Caco-2 (cell line): ENCODE results near the gene IZUMO4. TPM values are rescaled to one million over a fixed set of nuclear protein-coding genes. Genes with fewer than 3 reads are reported as not detected.

Experiments
- BruUV-seq: library from RNA; stranded (reverse); fragments of 400-500 nt; replicated peaks from 2 replicates; lab custom pipeline; 2021; lab: Mats Ljungman, UMichigan
- CTCF ChIA-PET: fragments of 300-600 bp; sonication (Branson Sonifier 250); formaldehyde crosslinking; loops from one replicate; lab custom pipeline; 2022; ENCODE audit warnings: antibody characterized with exemption; lab: Charles Lee
- POLR2A ChIA-PET: fragments of 300-600 bp; sonication (Branson Sonifier 250); formaldehyde crosslinking; loops from one replicate; lab custom pipeline; 2022; ENCODE audit warnings: antibody characterized with exemption; lab: Charles Lee
- DNase-seq, 2 experiments: peaks; one replicate each; pipeline versions ENCODE4 v3.0.0 to v3.0.0-alpha.2; 2020 to 2022
- H3K27me3 ChIP-seq: replicated peaks from 2 replicates; pipeline ENCODE4 v1.6.0; 2011; ENCODE audit warnings: low read length; ENCODE audit not compliant: control insufficient read depth, insufficient read depth
- H3K36me3 ChIP-seq: 2 replicates; pipeline ENCODE4 v1.5.1; 2011; ENCODE audit warnings: low read length; ENCODE audit not compliant: control insufficient read depth, insufficient read depth
- H3K4me1 ChIP-seq: fragments of 250-450 bp; sonication (Bioruptor Pico); 2 replicates; pipeline ENCODE4 v1.5.1; 2020; ENCODE audit warnings: mild to moderate bottlenecking
- H3K4me3 ChIP-seq: 2 replicates; pipeline ENCODE4 v1.5.1; 2011; ENCODE audit warnings: low read depth, mild to moderate bottlenecking, control low read depth, low read length
- H3K9me3 ChIP-seq: fragments of 250-450 bp; sonication (Bioruptor Pico); 2 replicates; pipeline ENCODE4 v1.5.1; 2020; ENCODE audit warnings: mild to moderate bottlenecking, moderate library complexity
- H3K27ac Mint-ChIP-seq: one replicate; pipeline ENCODE4 v1.8.0; 2022; ENCODE audit warnings: mixed read lengths; ENCODE audit not compliant: unreplicated experiment
- H3K27me3 Mint-ChIP-seq: one replicate; pipeline ENCODE4 v1.8.0; 2022; ENCODE audit warnings: mixed read lengths; ENCODE audit not compliant: insufficient read depth, unreplicated experiment
- H3K36me3 Mint-ChIP-seq: one replicate; pipeline ENCODE4 v1.8.0; 2022; ENCODE audit warnings: mild to moderate bottlenecking, mixed read lengths; ENCODE audit not compliant: insufficient read depth, unreplicated experiment
- H3K4me1 Mint-ChIP-seq: one replicate; pipeline ENCODE4 v1.8.0; 2022; ENCODE audit warnings: low read depth, mixed read lengths; ENCODE audit not compliant: unreplicated experiment
- H3K4me3 Mint-ChIP-seq: one replicate; pipeline ENCODE4 v1.8.0; 2022; ENCODE audit warnings: mild to moderate bottlenecking, moderate library complexity, mixed read lengths; ENCODE audit not compliant: unreplicated experiment
- H3K9me3 Mint-ChIP-seq: one replicate; pipeline ENCODE4 v1.8.0; 2022; ENCODE audit warnings: mixed read lengths; ENCODE audit not compliant: unreplicated experiment
- CTCF ChIP-seq, 2 experiments: fragments of 200-600 bp in 1 of 2; IDR thresholded peaks; 1 replicate in 1 of 2; 2 replicates in 1 of 2; pipeline versions ENCODE4 v1.5.1 to v1.8.0; 2011 to 2022; ENCODE audit warnings: antibody characterized with exemption in 1 of 2, control low read depth in 1 of 2, inconsistent platforms in 1 of 2, low read depth in 1 of 2, low read length in 1 of 2, mild to moderate bottlenecking in 1 of 2, moderate library complexity in 1 of 2; ENCODE audit not compliant: insufficient read depth in 1 of 2, severe bottlenecking in 1 of 2, unreplicated experiment in 1 of 2
- intact Hi-C: fragments of 100-400 bp; cut with micrococcal nuclease; formaldehyde crosslinking; loops from one replicate; pipeline ENCODE4 v1.10.0; 2022; ENCODE audit not compliant: unreplicated experiment
- total RNA-seq: library from RNA; stranded (reverse); gene quantifications from 2 replicates; pipeline ENCODE4 v1.2.3, GENCODE V29; 2022

IZUMO4 gene
- total RNA-seq, 1 experiment from 2014 or later: 1.1 TPM

GRCh38 chr19:2070436-2070827, 26.3 kb upstream of the IZUMO4 start:
- Mint-ChIP-seq H3K36me3 (peaks cover 8% of the 10 kb centered on the region), H3K27me3 (no peaks in the 10 kb centered on the region), H3K9me3 (no peaks in the 10 kb centered on the region), H3K4me3 (no peak overlapping the region), H3K27ac (no peak overlapping the region), H3K4me1 (no peaks in the 10 kb centered on the region)
- Histone ChIP-seq H3K36me3 (no peaks in the 10 kb centered on the region), H3K4me3 (no peak overlapping the region), H3K4me1 (no peaks in the 10 kb centered on the region), H3K27me3 (no peaks in the 10 kb centered on the region), H3K9me3 (no peaks in the 10 kb centered on the region)
- no TSS peak for BruUV-seq
- POLR2A ChIA-PET: no interaction called here
- no peak for TF ChIP-seq CTCF (IDR thresholded peaks at IDR 0.05; ENCODE audit: insufficient read depth in 1 of 2, low read depth in 1 of 2, low read length in 1 of 2, severe bottlenecking in 1 of 2, unreplicated experiment in 1 of 2)
- CTCF ChIA-PET: interaction anchor here (0.6 to 0.7 kb wide), 2 partner anchors 141 to 429 kb away, joined by 3 to 5 read pairs; no protein-coding TSS in a partner anchor
- intact Hi-C loops: no loop called here
- DNase-seq: no peak

- H3K4me3 Mint-ChIP-seq: no peak overlapping the region
Measured at GRCh38 chr19:2070986-2071673, 25.6 kb upstream of the IZUMO4 start.

More at GRCh38 chr19:2070986-2071673, 25.6 kb upstream of the IZUMO4 start:
- Histone ChIP-seq H3K9me3 (no peaks in the 10 kb centered on the region), H3K4me3 (no peak overlapping the region), H3K4me1 (no peaks in the 10 kb centered on the region), H3K27me3 (no peaks in the 10 kb centered on the region), H3K36me3 (no peaks in the 10 kb centered on the region)
- POLR2A ChIA-PET: no interaction called here
- TSS peak; percentile 64 for BruUV-seq
- TF ChIP-seq CTCF (IDR thresholded peaks at IDR 0.05; ENCODE audit: insufficient read depth in 1 of 2, low read depth in 1 of 2, low read length in 1 of 2, severe bottlenecking in 1 of 2, unreplicated experiment in 1 of 2): no peak
- CTCF ChIA-PET: no interaction called here
- no peaks in the 10 kb centered on the region for H3K27me3 Mint-ChIP-seq
- intact Hi-C loops: no loop called here
- H3K9me3 Mint-ChIP-seq: no peaks in the 10 kb centered on the region
- no peak overlapping the region for H3K27ac Mint-ChIP-seq
- H3K4me1 Mint-ChIP-seq: no peaks in the 10 kb centered on the region
- DNase-seq: no peak
- peaks cover 8% of the 10 kb centered on the region for H3K36me3 Mint-ChIP-seq
